H1 (cell line): ENCODE results near the gene EGR4. TPM values are rescaled to one million over a fixed set of nuclear protein-coding genes. Genes with fewer than 3 reads are reported as not detected.

ENCODE experiments used
- CTCF ChIA-PET: fragments of 300-600 bp; sonication (Branson Sonifier 250); formaldehyde crosslinking; loops from one replicate; lab custom pipeline; 2021; ENCODE audit not compliant: partially characterized antibody; lab: Charles Lee
- POLR2A ChIA-PET: fragments of 300-600 bp; sonication (Branson Sonifier 250); formaldehyde crosslinking; loops from one replicate; lab custom pipeline; 2021; ENCODE audit warnings: inconsistent platforms; ENCODE audit not compliant: partially characterized antibody; lab: Charles Lee
- DNase-seq, 2 experiments: peaks; one replicate each; pipeline versions ENCODE4 v3.0.0 to v3.0.0-alpha.2; 2010 to 2022; ENCODE audit warnings: low spot score in 2 of 2, low read depth in 1 of 2, mixed read lengths in 1 of 2
- FAIRE-seq: peaks from 2 replicates; lab custom pipeline; 2011; peaks lifted over from hg19 to GRCh38; lab: Jason Lieb, UNC
- H2AFZ ChIP-seq: 2 replicates; pipeline ENCODE4 v1.8.1; 2012; ENCODE audit warnings: low read length, inconsistent platforms
- H2AK5ac ChIP-seq: 2 replicates; pipeline ENCODE4 v1.6.1; 2013; ENCODE audit warnings: low read depth, low read length
- H2BK120ac ChIP-seq: replicated peaks from 2 replicates; pipeline ENCODE3; 2013; ENCODE audit warnings: low read depth, low read length, inconsistent platforms
- H2BK12ac ChIP-seq: 2 replicates; pipeline ENCODE4 v1.6.1; 2013; ENCODE audit warnings: low read depth, low read length
- H2BK15ac ChIP-seq: 2 replicates; pipeline ENCODE4 v1.6.1; 2013; ENCODE audit warnings: low read length
- H2BK20ac ChIP-seq: 2 replicates; pipeline ENCODE4 v1.6.1; 2013; ENCODE audit warnings: low read length
- H2BK5ac ChIP-seq: 2 replicates; pipeline ENCODE4 v1.6.1; 2013; ENCODE audit warnings: low read depth, low read length
- H3K14ac ChIP-seq: 2 replicates; pipeline ENCODE4 v1.6.1; 2013; ENCODE audit warnings: inconsistent platforms; ENCODE audit not compliant: insufficient read length
- H3K18ac ChIP-seq: 2 replicates; pipeline ENCODE4 v1.6.1; 2013; ENCODE audit warnings: low read length; ENCODE audit errors: extremely low read depth
- H3K23ac ChIP-seq: 2 replicates; pipeline ENCODE4 v1.6.1; 2013; ENCODE audit warnings: inconsistent platforms; ENCODE audit not compliant: insufficient read length
- H3K23me2 ChIP-seq: 2 replicates; pipeline ENCODE4 v1.6.1; 2013; ENCODE audit warnings: low read depth, low read length
- H3K27ac ChIP-seq: 2 replicates; pipeline ENCODE4 v1.6.1; 2011; ENCODE audit warnings: low read depth, low read length, inconsistent platforms
- H3K27me3 ChIP-seq, 4 experiments: replicated peaks in 1 of 4; 1 replicate in 1 of 4; 2 replicates in 3 of 4; pipeline versions ENCODE4 v1.6.1 to v1.8.1; 2011 to 2013; ENCODE audit warnings: low read length in 3 of 4, mild to moderate bottlenecking in 3 of 4, inconsistent platforms in 2 of 4, mixed read lengths in 2 of 4, moderate library complexity in 1 of 4; ENCODE audit not compliant: control insufficient read depth in 3 of 4, insufficient read depth in 3 of 4; ENCODE audit errors: extremely low read depth in 1 of 4
- H3K36me3 ChIP-seq, 4 experiments: 2 replicates each; pipeline versions ENCODE4 v1.6.1 to v1.8.1; 2011 to 2013; ENCODE audit warnings: mild to moderate bottlenecking in 4 of 4, low read length in 3 of 4, moderate library complexity in 2 of 4, control low read depth in 1 of 4, inconsistent platforms in 1 of 4; ENCODE audit not compliant: insufficient read depth in 4 of 4, control insufficient read depth in 2 of 4
- H3K4ac ChIP-seq: replicated peaks from 2 replicates; pipeline ENCODE3; 2013; ENCODE audit warnings: low read length, low read depth, mixed read lengths, inconsistent platforms; ENCODE audit not compliant: insufficient read length
- H3K4me1 ChIP-seq, 4 experiments: replicated peaks in 1 of 4; 1 replicate in 1 of 4; 2 replicates in 3 of 4; pipeline versions ENCODE4 v1.6.1 to v1.8.1; 2011 to 2013; ENCODE audit warnings: low read length in 3 of 4, inconsistent platforms in 2 of 4, mixed read lengths in 1 of 4; ENCODE audit not compliant: insufficient read depth in 4 of 4, control insufficient read depth in 3 of 4
- H3K4me2 ChIP-seq, 2 experiments: 2 replicates each; pipeline versions ENCODE4 v1.6.1 to v1.8.1; 2011 to 2013; ENCODE audit warnings: low read depth in 2 of 2, low read length in 2 of 2, control low read depth in 1 of 2, inconsistent platforms in 1 of 2, mild to moderate bottlenecking in 1 of 2; ENCODE audit not compliant: insufficient read depth in 1 of 2
- H3K4me3 ChIP-seq, 4 experiments: fragments of 200-600, 300-600 bp in 1 of 4; sonication (generic), shearing (Covaris generic), sonication (Bioruptor Twin) in 1 of 4; 2 replicates each; pipeline versions ENCODE4 v1.5.1 to v1.8.1; 2011 to 2016; ENCODE audit warnings: low read length in 4 of 4, low read depth in 3 of 4, control low read depth in 2 of 4, inconsistent platforms in 2 of 4, mild to moderate bottlenecking in 2 of 4, mixed read lengths in 1 of 4, moderate library complexity in 1 of 4; ENCODE audit not compliant: insufficient read depth in 2 of 4; ENCODE audit errors: extremely low read depth in 1 of 4
- H3K56ac ChIP-seq: replicated peaks from 2 replicates; pipeline ENCODE3; 2013; ENCODE audit warnings: low read depth, mild to moderate bottlenecking, mixed read lengths, low read length, inconsistent platforms; ENCODE audit not compliant: insufficient read length
- H3K79me1 ChIP-seq: 2 replicates; pipeline ENCODE4 v1.6.1; 2013; ENCODE audit warnings: low read depth, low read length, control low read depth
- H3K79me2 ChIP-seq, 2 experiments: 2 replicates each; pipeline versions ENCODE4 v1.6.1 to v1.8.1; 2012 to 2013; ENCODE audit warnings: low read length in 2 of 2, mild to moderate bottlenecking in 2 of 2, inconsistent platforms in 1 of 2; ENCODE audit not compliant: insufficient read depth in 2 of 2, control insufficient read depth in 1 of 2
- H3K9ac ChIP-seq, 4 experiments: replicated peaks in 1 of 4; 1 replicate in 1 of 4; 2 replicates in 3 of 4; pipeline versions ENCODE4 v1.6.1 to v1.8.1; 2011 to 2013; ENCODE audit warnings: low read depth in 3 of 4, low read length in 3 of 4, control low read depth in 2 of 4, mild to moderate bottlenecking in 2 of 4, moderate library complexity in 2 of 4, inconsistent platforms in 1 of 4; ENCODE audit errors: extremely low read depth in 1 of 4
- H3K9me3 ChIP-seq, 2 experiments: 2 replicates each; pipeline versions ENCODE4 v1.6.1 to v1.8.1; 2012 to 2013; ENCODE audit warnings: mild to moderate bottlenecking in 2 of 2, moderate library complexity in 2 of 2, control low read depth in 1 of 2, inconsistent platforms in 1 of 2, low read depth in 1 of 2, low read length in 1 of 2, mixed read lengths in 1 of 2; ENCODE audit not compliant: insufficient read depth in 2 of 2
- H4K20me1 ChIP-seq, 2 experiments: replicated peaks in 1 of 2; 2 replicates each; pipeline versions ENCODE3 to v1.8.1; 2011 to 2013; ENCODE audit warnings: inconsistent platforms in 2 of 2, low read length in 2 of 2, mild to moderate bottlenecking in 1 of 2; ENCODE audit not compliant: insufficient read depth in 2 of 2, control insufficient read depth in 1 of 2
- H4K5ac ChIP-seq: 2 replicates; pipeline ENCODE4 v1.6.1; 2013; ENCODE audit warnings: low read length, low read depth, mixed read lengths, inconsistent platforms; ENCODE audit not compliant: insufficient read length
- H4K8ac ChIP-seq: 2 replicates; pipeline ENCODE4 v1.8.0; 2013; ENCODE audit warnings: mild to moderate bottlenecking, moderate library complexity, low read length, inconsistent platforms; ENCODE audit not compliant: insufficient read depth; ENCODE audit errors: extremely low read depth
- H4K91ac ChIP-seq: replicated peaks from 2 replicates; pipeline ENCODE3; 2013; ENCODE audit warnings: low read length, mixed read lengths, inconsistent platforms; ENCODE audit not compliant: insufficient read length
- ASH2L ChIP-seq: fragments of 200-600, 300-600 bp; sonication (generic); IDR thresholded peaks from one replicate; pipeline ENCODE4 v1.7.1; 2017; ENCODE audit warnings: low read length
- CBX5 ChIP-seq: fragments of 300-800, 300-1000 bp; sonication (generic); IDR thresholded peaks from 2 replicates; pipeline ENCODE4 v1.7.1; 2016; ENCODE audit warnings: antibody characterized with exemption, low read length, low read depth
- CHD2 ChIP-seq: IDR thresholded peaks from 2 replicates; pipeline ENCODE4 v1.6.1; 2012; ENCODE audit warnings: low read length, improper control_type of control experiment
- EGR1 ChIP-seq: IDR thresholded peaks from 2 replicates; pipeline ENCODE4 v1.6.1; 2011; ENCODE audit warnings: low read depth, low read length, borderline replicate concordance
- POU5F1 ChIP-seq: IDR thresholded peaks from 2 replicates; pipeline ENCODE4 v1.6.1; 2011; ENCODE audit warnings: low read depth, mild to moderate bottlenecking, low read length, moderate library complexity
- RXRA ChIP-seq: IDR thresholded peaks from 2 replicates; pipeline ENCODE4 v1.6.1; 2011; ENCODE audit warnings: low read depth, mild to moderate bottlenecking, low read length, moderate library complexity; ENCODE audit not compliant: insufficient read depth
- SIX5 ChIP-seq: IDR thresholded peaks from 2 replicates; pipeline ENCODE4 v1.6.1; 2011; ENCODE audit warnings: mild to moderate bottlenecking, low read depth, low read length
- TBP ChIP-seq: IDR thresholded peaks from 2 replicates; pipeline ENCODE4 v1.6.1; 2011; ENCODE audit warnings: low read depth, low read length, improper control_type of control experiment
- TEAD4 ChIP-seq: IDR thresholded peaks from 2 replicates; pipeline ENCODE4 v1.6.1; 2012; ENCODE audit warnings: low read depth, low read length, inconsistent platforms, mixed read lengths
- WGBS, 2 experiments: shearing (Covaris generic) in 1 of 2; methylation state at CpG; one replicate each; pipeline versions ENCODE4 v1.1.6 to v1.1.7; 2013 to 2015; ENCODE audit warnings: low lambda C conversion rate in 2 of 2, mixed read lengths in 2 of 2, inconsistent platforms in 1 of 2, low coverage in 1 of 2, missing lambda C conversion rate in 1 of 2; ENCODE audit not compliant: insufficient replicate concordance in 2 of 2, insufficient coverage in 1 of 2, insufficient read length in 1 of 2; ENCODE audit errors: extremely low coverage in 1 of 2, missing lambda C conversion rate in 1 of 2; 5-methylcytosine and 5-hydroxymethylcytosine counted together
- polyA plus RNA-seq, 7 experiments: library from polyadenylated mRNA; depleted of rRNA in 3 of 7; stranded (reverse) in 5 of 7; unstranded in 2 of 7; fragments of >200 nt in 5 of 7; fragments of 200-250 nt in 2 of 7; gene quantifications; 1 replicate in 5 of 7; 2 replicates in 1 of 7; 4 replicates in 1 of 7; pipeline versions ENCODE4 v1.2.1 to v1.2.3, GENCODE V29; 2011 to 2013; ENCODE audit warnings: missing spikeins in 2 of 7, mixed read lengths in 2 of 7
- total RNA-seq: library from RNA; stranded (reverse); fragmentation: NEBNext Ultra II Directional; extraction: Animal tissue kit (Norgen Biotek cat#: 25700); gene quantifications from 2 replicates; pipeline ENCODE4 v1.2.1, GENCODE V29; 2021
- TF ChIP-seq, protein P1 (sequence below): IDR thresholded peaks from 2 replicates; pipeline ENCODE4 v1.6.1; 2011; ENCODE audit warnings: low read length, improper control_type of control experiment
- TF ChIP-seq, protein P2 (sequence below): IDR thresholded peaks from 2 replicates; pipeline ENCODE4 v1.6.1; 2012; ENCODE audit warnings: inconsistent platforms

Gene EGR4
- total and polyA plus RNA-seq, 2 of the 8 experiments (the other 6 are each of a cell fraction or from before 2014, with no cell fraction given) = 0.20 TPM; not detected in 1

DNA sequence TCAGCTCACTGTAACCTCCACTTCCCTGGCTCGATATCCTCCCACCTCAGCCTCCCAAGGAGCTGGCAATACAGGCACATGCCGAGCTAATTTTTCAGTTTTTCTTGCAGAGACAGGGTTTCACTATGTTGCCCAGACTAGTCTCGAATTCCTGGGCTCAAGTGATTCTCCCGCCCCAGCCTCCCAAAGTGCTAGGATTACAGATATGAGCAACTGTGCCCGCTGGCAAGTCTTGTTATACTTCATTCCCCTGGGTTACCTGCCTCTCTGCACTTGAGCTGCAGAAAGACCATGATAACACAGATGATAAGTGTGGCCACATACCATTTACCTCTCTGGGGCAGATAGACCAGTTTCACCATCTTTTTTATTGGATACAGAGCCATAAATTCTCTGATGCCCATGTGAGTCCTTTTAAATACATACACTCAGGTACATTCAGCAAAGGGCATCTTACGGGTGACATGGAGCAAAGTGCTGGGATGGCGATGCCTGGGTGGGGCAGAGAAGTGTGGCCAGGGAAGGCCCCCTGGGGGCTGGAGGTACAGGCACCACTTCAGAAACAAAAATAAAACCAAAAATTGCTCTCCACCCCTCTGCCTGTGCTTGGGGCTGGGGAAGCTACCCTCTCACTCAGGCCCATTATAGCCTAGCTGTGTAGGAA, 38.9 kb downstream of the EGR4 start:
- Histone ChIP-seq H2BK120ac (no peak overlapping the region), H4K91ac (no peak overlapping the region), H3K27ac (no peak overlapping the region), H3K23me2 (no peaks in the 10 kb centered on the region), H3K27me3 (no peaks in the 10 kb centered on the region), H4K8ac (no peak overlapping the region), H3K4me2 (no peak overlapping the region), H3K9me3 (no peaks in the 10 kb centered on the region), H4K20me1 (peaks cover 15 to 22% of the 10 kb centered on the region in 2 experiments), H3K79me2 (no peaks in the 10 kb centered on the region), H3K4me3 (no peak overlapping the region), H3K79me1 (no peaks in the 10 kb centered on the region), H2BK5ac (no peak overlapping the region), H3K14ac (no peak overlapping the region), H3K4me1 (peaks cover 0 to 7% (median 1%) of the 10 kb centered on the region in 4 experiments; a peak in 2 of 7 replicates), H2BK15ac (no peak overlapping the region), H3K23ac (no peak overlapping the region), H4K5ac (no peak overlapping the region), H3K36me3 (peaks cover 26 to 58% (median 39%) of the 10 kb centered on the region in 4 experiments), H3K56ac (no peak overlapping the region), H2BK12ac (no peak overlapping the region), H2BK20ac (no peak overlapping the region), H3K9ac (0 out of 7 replicates have a peak overlapping the region, but pooled peaks of 1 of the 4 experiments have one; percentile 40), H3K18ac (no peak overlapping the region), H3K4ac (no peak overlapping the region), H2AK5ac (no peak overlapping the region), H2AFZ (no peak overlapping the region)
- 88% methylated on average over 7 of the region's 7 CpGs; no CpG with 5 or more reads in 1 of the 2 experiments for WGBS, 2 experiments
- FAIRE-seq = no peak
- POLR2A ChIA-PET = interaction anchor here (0.6 to 6.5 kb wide), 11 partner anchors 8 to 36 kb away, joined by 3 to 105 read pairs (median 5); partner anchors contain the start of genes CCT7, FBXO41 and PRADC1
- no peak for DNase-seq
- CTCF ChIA-PET = interaction anchor here (0.8 to 7.0 kb wide), 5 partner anchors 9 to 168 kb away, joined by 3 to 51 read pairs (median 5); partner anchors contain the start of genes CCT7 and PRADC1
- TF ChIP-seq SIX5 = no peak
- TF ChIP-seq TEAD4 = no peak
- TF ChIP-seq ASH2L = no peak
- TF ChIP-seq, protein P1, sequence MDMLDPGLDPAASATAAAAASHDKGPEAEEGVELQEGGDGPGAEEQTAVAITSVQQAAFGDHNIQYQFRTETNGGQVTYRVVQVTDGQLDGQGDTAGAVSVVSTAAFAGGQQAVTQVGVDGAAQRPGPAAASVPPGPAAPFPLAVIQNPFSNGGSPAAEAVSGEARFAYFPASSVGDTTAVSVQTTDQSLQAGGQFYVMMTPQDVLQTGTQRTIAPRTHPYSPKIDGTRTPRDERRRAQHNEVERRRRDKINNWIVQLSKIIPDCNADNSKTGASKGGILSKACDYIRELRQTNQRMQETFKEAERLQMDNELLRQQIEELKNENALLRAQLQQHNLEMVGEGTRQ = no peak
- no peak for TF ChIP-seq RXRA
- no peak for TF ChIP-seq CBX5
- TF ChIP-seq, protein P2, sequence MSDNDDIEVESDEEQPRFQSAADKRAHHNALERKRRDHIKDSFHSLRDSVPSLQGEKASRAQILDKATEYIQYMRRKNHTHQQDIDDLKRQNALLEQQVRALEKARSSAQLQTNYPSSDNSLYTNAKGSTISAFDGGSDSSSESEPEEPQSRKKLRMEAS = no peak
- TF ChIP-seq TBP = no peak
- no peak for TF ChIP-seq CHD2
- TF ChIP-seq POU5F1 = no peak
- no peak for TF ChIP-seq EGR1
